NCI-H2081 (cell line): ENCODE results near the gene FGFRL1.

Experiments
- DNase-seq, 2 experiments: peaks; one replicate each; lab custom pipeline; 2025; lab: John Stamatoyannopoulos, UW

Gene FGFRL1

GRCh38 chr4:1023075-1023640, 11.7 kb downstream of the FGFRL1 start:
- DNase-seq = no peak

GRCh38 chr4:1023895-1024740, 12.7 kb downstream of the FGFRL1 start:
- DNase-seq = no peak

DNA sequence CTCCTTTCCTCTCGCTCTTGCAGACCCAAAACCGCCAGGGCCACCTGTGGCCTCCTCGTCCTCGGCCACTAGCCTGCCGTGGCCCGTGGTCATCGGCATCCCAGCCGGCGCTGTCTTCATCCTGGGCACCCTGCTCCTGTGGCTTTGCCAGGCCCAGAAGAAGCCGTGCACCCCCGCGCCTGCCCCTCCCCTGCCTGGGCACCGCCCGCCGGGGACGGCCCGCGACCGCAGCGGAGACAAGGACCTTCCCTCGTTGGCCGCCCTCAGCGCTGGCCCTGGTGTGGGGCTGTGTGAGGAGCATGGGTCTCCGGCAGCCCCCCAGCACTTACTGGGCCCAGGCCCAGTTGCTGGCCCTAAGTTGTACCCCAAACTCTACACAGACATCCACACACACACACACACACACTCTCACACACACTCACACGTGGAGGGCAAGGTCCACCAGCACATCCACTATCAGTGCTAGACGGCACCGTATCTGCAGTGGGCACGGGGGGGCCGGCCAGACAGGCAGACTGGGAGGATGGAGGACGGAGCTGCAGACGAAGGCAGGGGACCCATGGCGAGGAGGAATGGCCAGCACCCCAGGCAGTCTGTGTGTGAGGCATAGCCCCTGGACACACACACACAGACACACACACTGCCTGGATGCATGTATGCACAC, 13.6 kb downstream of the FGFRL1 start:
- DNase-seq = no peak

GRCh38 chr4:1026115-1026514, 14.7 kb downstream of the FGFRL1 start:
- no peak for DNase-seq

DNA sequence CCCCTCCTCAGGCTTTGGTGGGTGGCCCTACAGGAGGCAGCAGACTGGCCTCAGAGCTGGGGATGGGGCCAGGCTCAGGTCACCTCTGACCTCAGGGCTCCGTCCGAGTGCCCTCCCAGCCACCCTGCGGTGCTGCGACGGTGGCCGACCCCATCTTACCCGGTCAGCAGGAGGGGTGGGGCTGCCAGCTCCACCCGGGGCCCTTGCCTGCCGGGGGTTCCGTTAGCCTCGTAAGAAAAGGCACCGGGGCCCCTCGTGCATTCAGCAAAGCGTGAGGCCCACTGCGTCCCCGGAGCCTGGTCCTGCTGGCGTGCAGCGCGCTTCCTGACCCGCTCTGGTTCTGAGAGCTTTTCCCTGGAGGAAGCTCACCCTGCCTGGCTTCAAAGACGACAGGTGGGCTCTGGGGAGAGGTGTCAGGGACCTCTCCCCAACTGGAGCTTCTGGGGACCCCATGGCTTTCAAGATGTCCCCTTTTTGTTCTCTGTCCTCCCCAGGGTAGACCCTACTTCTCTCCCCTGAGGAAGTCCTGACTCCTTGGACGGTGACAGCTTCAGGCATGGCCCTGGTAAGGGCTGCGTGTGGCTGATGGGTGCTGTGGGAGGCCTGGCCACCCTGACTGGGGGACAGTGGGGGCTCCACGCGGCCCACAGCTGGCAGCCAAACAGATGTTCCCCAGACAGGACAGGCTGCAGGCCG, 15.9 kb downstream of the FGFRL1 start:
- no peak for DNase-seq

- DNase-seq = no peak
Observed at GRCh38 chr4:1027915-1028238, 16.5 kb downstream of the FGFRL1 start.

- no peak for DNase-seq
Observed at GRCh38 chr4:1028574-1029220, 17.3 kb downstream of the FGFRL1 start.

GRCh38 chr4:1029529-1029928, 18.1 kb downstream of the FGFRL1 start:
- no peak for DNase-seq

DNA sequence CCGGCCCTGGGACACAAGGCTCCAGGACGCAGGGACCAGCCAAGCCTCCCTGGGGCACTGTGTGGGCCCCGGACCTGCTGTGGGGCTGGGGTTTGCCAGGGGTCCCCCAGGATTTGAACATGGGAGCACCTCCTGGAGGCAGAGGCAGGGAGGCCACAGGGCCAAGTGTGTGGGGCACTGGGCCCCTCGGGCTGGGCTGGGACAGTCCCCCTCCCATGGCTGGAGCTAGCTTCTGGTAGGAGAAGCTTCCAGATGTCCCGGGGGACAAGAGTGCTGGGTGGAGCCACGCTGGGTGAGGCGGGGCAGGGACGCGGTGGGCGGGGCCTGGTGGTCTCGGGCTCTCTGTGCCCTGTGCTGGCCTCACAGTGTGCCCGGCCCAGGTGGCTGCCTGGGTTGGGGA, 18.6 kb downstream of the FGFRL1 start:
- DNase-seq = no peak

GRCh38 chr4:1030559-1030958, 19.1 kb downstream of the FGFRL1 start:
- no peak for DNase-seq

DNA sequence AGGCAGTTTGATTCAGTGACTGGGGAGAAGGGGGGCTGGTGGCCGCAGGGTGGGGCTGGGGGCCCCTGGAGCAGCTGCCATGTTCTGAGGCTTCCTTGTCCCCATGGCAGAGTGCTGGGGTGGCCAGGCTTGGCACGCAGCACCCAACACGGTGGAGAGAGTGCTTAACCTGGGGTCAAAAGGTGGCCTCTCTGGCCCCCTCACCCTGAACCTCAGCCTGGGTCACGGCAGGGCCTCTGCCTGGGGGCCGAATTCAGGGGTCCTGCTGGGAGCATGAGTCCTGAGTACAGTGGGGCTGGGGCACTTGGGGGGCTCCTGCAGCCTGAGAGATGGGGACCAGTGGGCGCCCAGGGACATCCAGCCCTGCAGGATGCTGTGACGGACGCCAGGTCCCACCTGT, 19.9 kb downstream of the FGFRL1 start:
- DNase-seq = no peak

DNA sequence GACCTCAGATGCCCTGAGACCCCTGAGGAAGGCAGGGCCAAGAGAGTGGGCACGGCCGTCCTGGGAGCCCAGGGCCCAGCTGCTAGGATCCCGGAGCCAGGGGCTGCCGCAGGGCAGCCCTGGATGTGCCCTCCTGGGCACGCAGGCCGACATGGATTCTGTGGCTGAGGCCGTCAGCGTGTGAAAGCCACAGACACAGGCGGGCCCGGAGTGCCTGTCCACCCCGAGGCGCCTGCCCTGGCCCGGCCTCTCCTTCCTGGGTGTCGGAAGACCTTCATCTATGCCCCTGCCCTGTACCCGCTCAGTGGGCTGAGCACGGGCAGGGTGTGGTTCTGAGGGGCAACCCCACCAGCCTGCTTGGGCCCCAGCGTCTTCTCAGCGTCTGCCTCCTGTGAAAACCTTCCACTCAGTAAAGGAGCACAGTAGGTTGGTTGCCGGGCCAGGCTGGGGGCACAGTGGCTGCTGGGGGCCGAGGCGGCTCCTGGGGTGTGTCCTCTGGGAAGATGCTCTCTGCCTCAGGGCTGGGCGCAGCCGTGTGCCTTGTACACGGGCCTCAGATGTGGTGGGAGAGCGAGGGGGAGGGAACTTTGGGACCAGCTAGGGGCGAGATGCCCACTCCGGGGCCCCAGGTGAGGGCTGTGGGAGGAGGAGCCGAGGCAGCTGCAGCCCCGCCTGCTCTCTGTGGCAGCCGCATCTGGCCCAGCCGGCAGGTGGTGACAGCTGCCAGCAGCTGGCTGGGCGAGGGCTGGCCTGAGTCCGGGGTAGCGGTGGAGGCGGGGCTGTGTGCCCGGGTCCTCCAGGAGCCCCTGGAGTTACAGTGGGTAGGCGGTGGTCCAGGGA, 20.8 kb downstream of the FGFRL1 start:
- DNase-seq = no peak

GRCh38 chr4:1032861-1033260, 21.4 kb downstream of the FGFRL1 start:
- DNase-seq = no peak

GRCh38 chr4:1033840-1034551, 22.6 kb downstream of the FGFRL1 start:
- DNase-seq = no peak

DNA sequence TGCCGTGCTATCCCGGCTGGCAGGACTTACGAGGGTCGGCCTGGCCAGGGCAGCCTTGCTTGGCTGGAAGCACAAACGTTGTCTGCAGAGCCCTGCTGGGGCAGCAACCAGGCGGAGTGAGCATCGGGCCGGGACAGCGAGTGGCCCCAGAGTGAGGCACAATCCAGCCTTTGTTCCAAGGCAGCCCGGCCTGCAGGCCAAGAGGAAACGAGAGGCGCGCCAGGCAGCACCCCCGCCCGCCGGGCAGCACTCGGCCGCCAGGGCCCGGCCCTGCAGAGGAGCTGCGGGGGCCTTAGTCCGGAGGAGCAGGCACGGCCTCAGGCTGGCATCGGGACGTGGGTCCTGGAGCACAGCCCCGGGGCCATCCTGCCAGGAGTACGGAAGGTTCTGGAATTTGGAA, 24.1 kb downstream of the FGFRL1 start:
- no peak for DNase-seq

DNA sequence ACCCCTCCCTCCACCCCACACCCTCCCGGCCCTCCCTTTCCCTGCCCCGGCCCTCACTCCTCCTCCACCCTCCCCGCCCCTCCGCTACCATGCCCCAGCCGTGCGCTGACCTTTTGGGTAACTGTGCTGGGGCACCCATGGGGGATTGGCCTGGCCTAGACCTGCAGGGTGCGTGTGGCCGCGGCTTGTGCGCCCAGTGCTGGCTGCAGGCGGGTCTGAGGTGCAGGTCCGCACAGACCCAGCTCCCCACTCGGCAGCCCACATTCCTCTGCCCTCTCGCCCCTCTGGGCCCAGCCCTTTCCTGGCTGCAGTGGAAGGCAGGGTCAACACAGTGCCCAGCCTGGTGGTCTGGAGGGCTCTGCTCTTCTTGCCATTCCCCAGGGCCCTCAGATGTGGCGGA, 24.7 kb downstream of the FGFRL1 start:
- no peak for DNase-seq

DNA sequence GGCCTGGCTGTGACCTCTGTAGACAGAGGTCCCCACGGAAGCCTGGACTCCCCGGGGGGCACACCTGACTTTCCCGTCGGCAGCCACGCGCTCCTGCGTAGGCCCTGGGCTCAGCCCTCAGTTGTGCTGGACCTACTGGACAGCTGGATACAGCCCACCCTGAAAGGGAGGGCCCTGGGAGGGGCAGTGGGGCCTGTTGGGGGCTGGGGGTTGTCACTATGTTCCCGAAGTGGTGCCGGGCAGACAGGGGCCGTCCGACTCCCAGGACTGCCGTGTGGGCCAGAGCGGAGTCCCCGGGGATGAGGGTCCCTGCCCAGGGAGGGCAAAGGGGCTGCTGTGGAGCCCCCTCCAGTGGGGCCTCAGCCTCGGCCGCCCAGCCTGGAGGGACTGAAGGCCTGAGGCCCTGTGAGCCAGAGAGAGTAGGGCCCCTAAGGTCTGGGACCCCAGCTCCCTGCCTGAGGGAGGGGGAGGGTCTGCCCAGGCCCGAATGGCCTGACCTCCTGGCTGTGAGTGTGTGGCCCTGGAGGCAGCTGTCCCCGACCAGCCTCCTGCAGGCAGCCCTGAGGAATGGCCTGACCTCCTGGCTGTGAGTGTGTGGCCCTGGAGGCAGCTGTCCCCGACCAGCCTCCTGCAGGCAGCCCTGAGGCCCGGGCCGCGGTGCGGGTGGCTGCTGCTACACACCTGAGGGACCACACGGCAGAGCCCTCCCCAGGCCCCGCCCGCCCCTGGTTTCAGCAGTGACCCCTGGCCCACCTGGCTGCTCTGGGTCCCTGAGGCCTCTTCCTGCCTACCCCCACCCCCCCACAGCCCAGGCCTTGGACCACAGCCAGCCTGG, 25.8 kb downstream of the FGFRL1 start:
- no peak for DNase-seq

GRCh38 chr4:1038948-1039492, 27.6 kb downstream of the FGFRL1 start:
- no peak for DNase-seq
